GM12878 (cell line): ENCODE results near the gene CAVIN1.

Experiments used
- JUND ChIP-seq: IDR thresholded peaks from 2 replicates; pipeline ENCODE4 v1.6.1; 2012; ENCODE audit warnings: low read depth, mild to moderate bottlenecking, low read length, improper control_type of control experiment, moderate library complexity
- POLR2AphosphoS5 ChIP-seq: IDR thresholded peaks from 2 replicates; pipeline ENCODE4 v1.6.1; 2011; ENCODE audit warnings: mild to moderate bottlenecking, low read length, inconsistent platforms
- SIN3A ChIP-seq: IDR thresholded peaks from 2 replicates; pipeline ENCODE4 v1.6.1; 2012; ENCODE audit warnings: low read depth, low read length, improper control_type of control experiment
- ZSCAN29 ChIP-seq: fragments of 450-650 bp; IDR thresholded peaks from 2 replicates; pipeline ENCODE4 v1.6.1; 2017; ENCODE audit warnings: mild to moderate bottlenecking, moderate library complexity

DNA sequence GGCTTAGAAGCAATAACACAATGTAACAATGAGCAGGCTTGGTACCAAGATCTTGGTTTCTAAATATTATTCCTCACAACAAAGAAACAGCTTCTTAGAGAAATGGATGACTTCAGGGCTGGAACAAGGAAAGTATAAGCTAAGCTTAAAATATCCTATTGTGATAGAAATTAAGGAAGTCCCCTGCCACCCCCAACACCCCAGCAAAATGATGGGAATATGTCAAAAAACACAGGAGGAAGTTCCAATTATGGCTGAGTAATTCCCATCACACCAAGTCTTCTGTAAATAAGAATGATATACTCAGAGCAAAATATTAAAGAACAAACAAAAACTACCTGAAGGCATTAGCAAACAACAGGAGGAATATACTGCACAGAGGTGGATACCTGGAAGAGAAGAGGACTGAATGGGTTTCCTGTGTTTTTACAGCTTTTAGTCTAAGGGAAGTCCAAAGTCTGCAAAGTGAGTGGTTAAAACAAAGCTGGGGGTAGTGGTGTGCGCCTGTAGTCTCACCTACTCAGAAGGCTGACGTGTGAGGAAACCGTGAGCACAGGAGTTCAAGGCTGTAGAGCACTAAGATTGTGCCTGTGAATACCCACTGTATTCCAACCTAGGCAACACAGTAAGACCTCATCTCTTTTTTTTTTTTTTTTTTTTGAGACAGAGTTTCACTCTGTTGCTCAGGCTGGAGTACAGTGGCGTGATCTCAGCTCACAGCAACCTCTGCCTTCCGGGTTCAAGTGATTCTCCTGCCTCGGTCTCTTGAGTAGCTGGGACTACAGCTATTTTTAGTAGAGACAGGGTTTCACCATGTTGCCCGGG is 18.5 kb upstream of the CAVIN1 start:
- TF ChIP-seq POLR2AphosphoS5 (no peak), SIN3A (no peak), ZSCAN29 (no peak), JUND (no peak)
